Measurements from ENCODE around the gene BBLN.

The BBLN gene

DNA sequence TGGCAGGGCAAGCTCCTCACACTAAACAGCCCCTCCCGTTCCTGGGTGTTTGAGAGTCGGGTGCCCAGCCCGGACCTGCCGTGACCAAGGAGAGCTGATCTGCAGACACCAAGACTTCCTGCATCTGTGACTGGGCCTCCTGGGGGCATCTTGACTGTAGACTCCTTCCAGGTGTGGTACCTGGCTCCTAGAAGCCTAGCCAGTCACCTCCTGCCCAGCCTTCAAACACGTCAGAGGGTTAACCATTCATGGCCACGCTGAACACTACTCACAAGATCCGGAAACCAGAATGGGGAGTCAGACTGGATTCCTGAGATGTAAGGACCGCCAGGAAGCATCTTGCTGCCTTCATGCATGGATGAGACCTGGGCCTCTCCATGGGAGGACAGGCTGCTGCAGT lies 14.5 kb upstream of the BBLN start:
- no peak for DNase-seq (ENCODE audit: low read depth)

DNA sequence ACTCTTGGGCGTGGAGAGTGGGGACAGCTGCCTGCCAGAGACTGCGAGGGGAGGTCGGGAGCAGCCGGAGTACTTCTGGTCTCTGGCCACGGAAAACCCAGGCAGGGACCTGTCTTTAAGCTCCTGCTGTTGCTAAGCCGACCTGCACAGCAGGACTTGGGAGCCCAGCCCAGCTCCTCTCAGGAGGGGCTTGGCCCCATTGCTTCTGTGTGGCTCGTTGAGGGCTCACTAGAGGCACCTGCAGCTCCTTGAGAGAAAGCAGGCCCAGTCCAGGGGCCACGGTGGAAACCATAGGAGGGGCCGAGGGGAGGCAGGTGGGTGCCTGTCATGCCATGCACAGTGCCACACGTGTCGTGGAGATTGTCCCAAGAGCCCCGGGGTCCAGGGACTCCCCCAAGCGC lies 14.1 kb upstream of the BBLN start:
- DNase-seq (ENCODE audit: low read depth): no peak

DNA sequence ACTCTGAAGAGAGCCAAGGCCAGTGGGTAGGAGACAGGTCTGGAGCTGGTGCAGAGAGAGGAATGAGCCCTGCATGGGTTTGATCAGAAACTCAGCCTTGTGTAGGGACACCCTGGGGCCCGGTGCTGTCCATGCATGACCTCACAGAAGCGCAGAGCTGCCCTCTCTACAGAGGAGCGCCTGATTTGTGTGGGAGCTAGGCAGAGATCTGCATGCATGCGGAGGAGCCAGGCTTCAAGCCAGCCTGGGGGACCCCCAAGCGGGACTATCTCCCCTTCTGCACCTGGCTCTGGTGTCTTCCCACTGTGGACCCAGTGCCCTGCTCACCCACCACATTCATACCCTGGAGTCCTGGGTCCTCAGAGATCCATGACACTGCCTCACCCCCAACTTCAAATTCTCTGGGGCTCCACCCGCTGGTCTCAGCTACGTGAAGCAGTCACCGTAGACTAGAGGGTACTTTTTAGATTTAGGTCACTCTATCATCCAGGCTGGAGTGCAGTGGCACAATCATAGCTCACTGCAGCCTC lies 13.4 kb upstream of the BBLN start:
- no peak for DNase-seq (ENCODE audit: low read depth)

DNA sequence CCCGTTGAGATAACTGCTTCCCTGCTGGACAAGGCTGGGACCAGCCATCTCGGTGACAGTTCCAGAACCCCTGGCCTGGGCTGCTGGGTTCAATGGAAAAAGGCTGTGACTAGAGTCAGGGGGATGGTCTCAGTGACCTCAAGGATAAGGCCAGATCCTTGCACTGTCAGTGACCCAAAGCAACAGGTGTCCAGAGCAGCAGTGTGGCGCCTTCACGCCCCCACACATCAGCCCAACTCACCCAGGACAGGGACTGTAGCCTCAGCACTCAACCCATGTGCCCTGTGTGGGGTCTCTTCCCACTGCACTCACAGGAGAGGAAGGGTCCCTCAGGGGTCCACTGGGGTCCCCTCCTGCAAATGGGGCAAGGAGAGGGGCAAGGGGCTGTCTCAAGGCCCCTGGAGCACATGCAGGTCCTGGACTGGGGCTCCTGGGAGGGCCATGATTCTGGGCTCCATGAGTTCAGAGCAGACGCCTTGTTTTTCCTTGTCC lies 11.5 kb upstream of the BBLN start:
- DNase-seq (ENCODE audit: low read depth): no peak

DNA sequence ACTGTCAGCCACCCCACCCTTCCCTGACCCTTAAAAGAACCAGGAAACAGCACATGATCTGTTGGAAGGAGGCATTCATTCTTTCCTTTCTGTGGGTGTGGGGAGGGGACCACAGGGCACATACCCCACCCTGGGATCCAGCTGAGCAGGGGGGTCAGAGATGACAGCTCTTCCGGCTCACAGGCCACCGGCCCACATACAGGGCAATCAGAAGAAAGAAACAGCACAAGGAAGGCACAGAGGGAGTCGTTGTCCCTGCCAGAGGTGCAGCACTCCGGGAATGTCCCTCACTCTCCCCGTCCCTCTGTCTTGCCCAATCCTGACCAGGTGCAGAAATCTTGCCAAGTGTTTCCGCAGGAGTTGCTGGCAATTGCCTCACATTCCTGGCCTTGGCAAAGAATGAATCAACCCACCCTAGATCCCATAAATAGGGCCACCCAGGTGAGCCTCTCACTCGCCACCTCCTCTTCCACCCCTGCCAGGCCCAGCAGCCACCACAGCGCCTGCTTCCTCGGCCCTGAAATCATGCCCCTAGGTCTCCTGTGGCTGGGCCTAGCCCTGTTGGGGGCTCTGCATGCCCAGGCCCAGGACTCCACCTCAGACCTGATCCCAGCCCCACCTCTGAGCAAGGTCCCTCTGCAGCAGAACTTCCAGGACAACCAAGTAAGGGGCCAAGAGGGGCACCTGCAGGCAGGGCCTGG lies 10.9 kb upstream of the BBLN start, which contains the start of gene LCN2:
LCN2 (plus strand) TSS at position 453 of the 701 bp plus-strand sequence; CDS start at position 526, 73 bp downstream.
- no peak for DNase-seq (ENCODE audit: low read depth)

DNA sequence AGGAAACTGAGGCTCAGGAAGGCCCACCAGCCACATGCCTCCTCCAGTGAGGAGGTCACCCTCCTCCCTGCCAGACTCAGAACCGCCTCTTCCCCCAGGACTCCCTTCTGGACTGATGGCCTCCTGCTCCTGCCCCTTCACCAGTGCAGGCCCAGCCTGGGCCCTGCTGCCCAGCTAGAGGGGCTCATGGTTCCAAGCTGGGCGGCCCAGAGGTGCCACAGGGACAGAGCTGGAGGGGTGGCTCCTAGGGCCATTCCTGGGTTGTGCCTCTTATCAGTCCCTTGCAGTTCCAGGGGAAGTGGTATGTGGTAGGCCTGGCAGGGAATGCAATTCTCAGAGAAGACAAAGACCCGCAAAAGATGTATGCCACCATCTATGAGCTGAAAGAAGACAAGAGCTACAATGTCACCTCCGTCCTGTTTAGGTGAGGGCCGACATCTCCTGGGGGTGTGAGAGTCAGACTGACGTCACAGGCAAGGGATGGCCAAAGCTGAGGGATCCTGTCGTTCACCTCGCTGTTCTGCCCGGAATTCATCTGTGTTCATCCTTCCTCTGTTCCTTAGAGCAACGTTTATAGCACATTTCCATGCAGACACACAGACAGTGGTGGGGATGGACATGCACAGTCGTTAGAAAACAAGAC lies 10.0 kb upstream of the BBLN start:
- DNase-seq (ENCODE audit: low read depth): no peak

DNA sequence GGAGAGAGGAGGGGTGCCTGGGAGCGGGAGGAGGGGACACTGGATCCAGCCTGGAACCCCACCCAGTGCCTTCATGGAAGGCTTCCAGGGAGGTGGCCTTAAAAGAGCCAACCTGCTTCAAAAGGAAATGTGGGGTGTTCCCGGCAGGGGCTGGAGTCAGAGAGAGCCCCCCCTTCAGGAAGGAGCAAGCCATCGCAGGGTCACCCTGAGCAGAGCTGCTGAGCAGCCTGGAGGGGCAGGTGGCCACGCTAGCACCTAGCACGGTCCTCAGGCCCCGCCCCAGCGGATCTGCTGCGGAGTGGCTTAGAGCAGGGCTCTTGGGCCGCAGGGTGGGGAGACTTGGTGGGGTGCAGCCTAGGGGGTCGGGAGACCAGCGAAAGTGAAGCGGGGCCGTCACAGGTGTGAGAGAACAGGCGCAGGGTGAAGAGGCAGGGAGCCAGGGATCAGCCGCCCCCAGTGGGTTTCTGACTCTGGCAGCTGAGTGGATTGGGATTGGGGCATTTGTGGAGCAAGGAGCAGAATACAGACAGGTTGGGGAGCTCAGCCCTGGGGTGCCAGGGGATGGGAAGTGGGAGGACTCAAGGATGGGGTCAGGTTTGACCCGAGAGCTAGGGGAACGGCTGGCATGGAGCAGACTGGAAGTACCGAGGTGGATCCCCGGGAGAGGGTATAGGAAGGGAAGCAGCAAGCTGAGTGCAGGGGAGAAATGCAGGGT lies 9.3 kb upstream of the BBLN start:
- no peak for DNase-seq (ENCODE audit: low read depth)

DNA sequence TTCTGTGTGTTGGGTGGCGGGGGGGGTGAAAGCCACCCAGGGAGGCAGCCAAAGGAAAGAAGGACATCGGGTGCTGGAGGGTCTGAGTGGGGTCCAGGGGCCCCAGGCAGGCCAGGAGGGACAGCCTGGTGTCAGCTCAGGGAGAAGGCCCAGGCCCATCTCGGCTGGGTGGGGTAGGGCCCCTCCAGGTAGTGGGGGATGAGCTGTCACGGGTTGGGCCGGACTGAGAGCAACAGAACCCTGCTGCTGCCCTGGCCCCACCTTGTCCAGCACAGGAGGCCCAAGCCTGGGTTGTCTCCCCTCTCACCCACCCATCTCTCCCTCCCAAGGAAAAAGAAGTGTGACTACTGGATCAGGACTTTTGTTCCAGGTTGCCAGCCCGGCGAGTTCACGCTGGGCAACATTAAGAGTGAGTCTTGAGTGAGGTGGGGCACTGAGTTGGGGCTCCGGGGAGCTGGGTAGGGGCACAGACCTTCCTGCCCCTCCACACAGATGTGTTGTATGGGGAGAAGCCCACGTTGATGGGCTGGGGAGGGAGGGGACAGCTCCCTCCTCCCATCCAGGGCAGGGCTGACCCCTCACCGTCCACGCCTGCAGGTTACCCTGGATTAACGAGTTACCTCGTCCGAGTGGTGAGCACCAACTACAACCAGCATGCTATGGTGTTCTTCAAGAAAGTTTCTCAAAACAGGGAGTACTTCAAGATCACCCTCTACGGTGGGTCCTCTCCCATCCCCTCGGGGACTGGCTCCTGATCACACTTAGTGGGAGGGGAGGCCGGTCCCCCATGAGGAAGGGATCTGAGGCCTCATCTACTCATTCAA lies 8.5 kb upstream of the BBLN start:
- DNase-seq (ENCODE audit: low read depth): no peak

DNA sequence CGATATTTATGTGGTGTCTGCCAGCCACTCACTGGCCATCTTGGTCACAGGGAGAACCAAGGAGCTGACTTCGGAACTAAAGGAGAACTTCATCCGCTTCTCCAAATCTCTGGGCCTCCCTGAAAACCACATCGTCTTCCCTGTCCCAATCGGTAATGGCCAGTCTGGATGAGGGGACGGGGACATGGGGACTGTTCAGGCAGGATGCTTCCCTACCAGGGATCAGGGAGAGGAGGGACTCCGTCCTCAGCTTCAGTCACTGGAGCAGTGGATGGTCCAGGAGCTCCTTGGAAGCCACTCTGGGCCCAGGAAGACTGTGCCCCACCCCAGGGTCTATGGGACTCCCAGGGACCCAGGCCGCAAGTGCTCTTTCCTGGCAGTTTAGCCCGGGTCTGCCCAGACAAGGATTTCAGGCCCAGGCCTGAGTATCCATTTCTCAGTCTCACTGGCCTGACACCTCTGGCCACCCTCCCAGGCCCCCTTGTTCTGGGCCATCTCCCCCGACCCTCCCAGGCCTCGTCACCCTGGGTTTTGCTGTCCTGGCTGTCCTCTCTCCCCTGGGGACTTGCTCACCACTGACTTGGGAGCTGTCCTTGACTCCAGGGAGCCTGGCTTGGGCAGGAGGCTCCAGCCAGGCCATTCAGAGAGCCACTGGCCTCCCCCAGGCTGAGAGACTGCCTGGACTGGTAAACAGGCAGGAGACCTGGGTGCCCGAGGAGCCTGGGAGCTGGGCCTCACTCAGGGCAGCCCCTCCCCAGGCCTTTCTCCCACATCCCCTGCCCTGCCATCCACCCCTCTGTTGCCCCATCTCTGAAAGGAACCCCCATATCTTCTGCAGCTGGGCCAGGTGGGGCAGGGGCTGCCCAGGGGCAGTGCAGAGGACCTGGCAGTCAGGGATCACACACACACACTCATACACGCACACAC lies 7.7 kb upstream of the BBLN start:
- no peak for DNase-seq (ENCODE audit: low read depth)

DNA sequence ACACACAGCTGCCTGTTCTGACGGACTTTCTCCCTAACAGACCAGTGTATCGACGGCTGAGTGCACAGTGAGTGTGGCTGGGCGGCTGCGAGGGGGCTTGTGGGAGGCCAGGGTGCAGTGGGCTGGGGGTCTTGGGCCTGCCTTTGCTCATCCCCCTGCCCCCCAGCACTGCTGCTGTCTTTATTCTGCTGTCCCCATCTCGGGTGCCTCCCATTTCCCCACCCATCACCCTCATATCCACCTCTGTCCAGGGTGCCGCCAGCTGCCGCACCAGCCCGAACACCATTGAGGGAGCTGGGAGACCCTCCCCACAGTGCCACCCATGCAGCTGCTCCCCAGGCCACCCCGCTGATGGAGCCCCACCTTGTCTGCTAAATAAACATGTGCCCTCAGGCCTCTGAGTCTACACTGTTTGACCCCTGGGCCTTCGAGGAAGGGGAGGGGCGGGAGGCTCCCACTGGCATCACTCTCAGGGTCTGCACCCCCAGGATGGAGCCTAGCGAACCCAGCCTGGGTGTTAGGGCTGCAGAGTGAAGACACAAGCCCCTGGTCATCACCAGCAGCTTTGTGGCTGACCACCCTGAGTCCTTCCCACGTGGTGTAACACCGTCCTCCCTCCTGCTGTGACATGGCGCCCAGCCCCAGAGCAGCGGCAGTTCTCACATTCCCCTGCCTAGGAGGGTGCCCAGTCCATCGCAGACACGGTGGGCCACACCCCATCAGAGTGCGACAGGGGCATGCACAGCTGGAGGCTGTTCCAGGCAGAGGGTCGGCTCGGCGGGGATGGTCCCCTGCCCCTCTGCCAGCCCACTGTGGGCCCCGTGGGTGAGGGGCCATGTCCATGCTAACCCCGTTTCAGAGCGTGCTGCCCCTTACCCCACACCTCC lies 6.8 kb upstream of the BBLN start:
- no peak for DNase-seq (ENCODE audit: low read depth)

DNA sequence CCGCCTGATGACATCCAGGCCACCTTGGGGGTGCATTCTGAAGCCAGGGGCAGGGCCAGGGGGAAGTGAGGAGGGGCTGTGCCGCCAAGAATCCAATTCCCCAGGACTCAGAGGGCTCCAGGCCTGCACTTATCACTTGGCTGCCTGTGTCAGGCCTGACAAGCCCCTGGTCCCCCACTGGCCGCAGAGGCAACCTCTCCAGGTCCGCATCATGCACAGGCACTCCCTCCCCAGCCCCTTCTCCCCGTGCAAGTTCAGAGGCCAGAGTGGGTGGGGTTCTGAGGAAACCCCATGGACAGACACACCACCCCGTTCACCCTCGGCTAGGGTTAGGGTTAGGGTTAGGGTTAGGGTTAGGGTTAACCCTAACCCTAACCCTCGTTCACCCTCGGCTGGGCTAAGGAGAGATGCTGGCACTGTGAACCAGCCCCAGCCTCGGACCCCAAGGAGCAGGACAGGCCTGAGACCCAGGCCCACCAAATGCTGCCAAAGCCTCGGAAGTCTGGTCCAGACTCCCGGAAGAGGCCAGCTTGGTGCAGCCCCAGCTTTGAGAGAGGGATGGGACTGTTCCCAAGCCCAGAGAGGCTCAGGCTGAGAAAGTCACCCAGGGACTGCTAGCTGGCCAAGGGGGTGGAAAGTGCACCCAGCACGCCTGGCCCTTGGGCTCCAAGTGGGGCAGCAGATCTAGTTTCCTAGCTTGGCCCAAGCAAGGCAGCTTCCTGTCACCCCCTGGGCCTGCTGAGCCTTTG lies 5.9 kb upstream of the BBLN start:
- no peak for DNase-seq (ENCODE audit: low read depth)

DNA sequence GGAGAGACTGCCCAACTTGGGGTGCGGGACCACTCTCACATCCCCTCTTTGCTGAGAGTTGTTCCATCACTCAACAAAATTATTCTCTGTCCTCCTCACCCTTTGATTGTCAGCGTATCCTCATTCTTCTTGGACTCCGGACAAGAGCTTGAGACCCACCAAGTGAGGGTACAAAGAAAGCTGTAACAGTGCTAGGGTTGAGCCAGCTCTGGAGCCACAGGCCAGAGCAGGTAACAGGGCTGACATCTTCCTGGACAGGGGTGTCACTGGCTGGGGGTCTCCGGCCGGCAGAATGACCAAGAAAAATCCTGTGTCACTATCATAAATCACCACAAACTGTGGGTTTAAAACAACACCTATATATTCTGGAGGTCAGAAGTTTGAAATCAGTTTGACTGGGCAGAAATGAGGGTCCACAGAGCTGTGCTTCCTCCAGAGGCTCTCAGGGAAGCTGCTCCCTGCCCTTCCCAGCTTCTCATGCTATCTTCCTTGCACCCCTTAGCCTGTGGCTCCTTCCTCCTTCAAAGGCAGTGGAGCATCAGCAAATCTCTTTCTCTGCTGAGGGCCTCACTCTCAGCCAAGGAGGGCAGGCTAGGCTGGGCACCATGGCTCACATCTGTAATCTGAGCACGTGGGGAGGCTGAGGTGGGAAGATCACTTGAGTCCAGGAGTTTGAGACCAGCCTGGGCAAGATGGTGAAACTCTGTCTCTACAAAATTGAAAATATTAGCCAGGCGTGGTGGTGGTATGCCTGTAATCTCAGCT lies 4.1 kb upstream of the BBLN start:
- no peak for DNase-seq (ENCODE audit: low read depth)

DNA sequence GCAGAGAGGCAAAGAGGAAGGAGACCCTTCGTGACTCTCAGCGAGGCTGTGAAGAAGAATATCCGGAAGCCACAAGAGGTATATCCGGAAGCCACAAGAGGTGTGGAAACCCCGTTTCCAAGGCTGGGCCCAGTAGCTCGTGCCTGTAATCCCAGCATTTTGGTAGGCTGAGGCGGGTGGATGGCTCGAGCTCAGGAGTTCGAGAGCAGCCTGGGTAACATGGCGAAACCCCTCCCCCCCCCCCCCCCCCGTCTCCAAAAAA lies 612 bp upstream of the BBLN start:
- DNase-seq (ENCODE audit: low read depth): no peak

DNA sequence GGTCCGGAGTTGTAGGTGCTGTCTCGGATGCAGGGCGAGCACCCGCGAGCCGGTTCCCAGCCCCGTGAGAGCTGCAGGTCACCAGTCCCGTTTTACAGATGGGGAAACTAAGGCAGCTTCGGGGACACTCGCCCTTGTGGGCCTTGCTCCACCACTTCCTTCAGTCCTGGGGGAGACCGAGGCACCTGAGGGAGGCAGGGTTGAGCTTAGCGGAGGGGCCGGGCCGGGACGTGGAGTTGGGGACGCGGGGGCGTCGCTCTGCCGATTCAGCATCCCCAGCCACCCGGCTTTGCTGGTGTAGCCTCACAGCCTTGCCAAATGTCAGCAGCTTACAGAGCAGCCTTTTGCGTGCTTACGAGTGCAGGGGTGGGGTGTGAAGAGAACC lies 530 bp downstream of the BBLN start:
- DNase-seq (ENCODE audit: low read depth): no peak

DNA sequence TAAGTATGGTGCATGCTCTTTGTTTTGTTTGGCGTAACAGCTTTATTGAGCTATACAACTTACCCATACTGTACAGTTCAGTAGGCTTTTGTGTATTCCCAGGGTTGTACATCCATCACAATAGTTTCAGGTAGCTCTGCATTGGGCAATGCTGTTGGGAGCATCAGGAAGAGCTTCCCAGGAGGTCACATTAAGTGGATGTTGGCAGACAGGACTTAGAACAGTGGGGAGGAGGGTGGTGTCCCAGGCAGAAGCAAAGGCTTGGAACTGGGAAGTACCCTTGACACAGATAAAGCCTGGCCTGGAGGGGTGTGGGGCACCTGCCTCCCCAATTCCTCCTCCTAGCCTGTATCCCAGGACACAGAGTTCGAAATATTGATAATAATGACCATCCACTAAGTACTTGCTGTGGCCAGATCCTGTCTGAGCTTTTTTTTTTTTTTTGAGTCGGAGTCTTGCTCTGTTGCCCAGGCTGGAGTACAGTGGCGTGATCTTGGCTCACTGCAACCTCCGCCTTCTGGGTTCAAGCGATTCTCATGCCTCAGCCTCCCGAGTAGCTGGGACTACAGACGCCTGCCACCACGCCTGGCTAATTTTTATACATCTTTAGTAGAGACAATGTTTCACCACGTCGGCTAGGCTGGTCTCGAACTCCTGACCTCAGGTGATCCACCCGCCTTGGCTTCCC lies 1.3 kb downstream of the BBLN start:
- DNase-seq (ENCODE audit: low read depth): no peak

DNA sequence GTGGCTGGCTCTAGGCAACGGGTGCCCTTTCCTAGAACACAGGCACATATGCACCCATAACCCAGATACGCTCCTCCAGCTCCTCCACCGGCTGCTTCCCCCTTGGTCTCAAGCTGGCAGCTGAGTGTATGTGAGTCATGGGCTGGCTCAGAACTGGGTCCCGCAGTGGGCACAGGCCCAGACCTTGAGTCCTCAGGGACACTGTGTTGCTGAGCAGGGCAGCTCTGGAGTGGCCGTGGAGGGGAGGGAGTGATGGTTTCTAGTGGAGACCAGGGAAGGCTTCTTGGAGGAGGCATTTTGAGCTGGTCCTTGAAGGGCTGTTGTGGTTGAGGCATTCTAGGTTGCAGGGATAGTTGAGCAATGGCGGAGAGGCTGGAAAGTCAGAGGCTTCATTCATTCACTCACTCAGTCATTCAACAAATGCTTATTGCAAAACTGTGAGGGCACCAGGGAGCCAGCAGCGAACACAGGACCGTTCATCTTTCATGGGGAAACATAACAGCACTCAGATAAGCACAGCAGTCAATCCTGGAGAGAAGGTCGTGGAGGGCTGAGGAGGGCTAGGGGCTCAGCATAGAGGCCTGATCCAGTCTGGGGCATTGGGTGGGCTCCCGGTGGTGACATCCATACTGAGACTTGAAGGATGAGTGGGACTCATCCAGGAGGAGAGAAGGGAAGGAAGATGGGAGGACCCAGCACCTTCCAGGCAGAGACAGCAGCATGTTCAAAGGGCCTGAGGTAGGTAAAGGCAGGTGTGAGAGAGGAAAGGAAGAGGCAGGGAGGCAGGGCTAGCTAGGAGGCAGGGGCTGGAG lies 2.4 kb downstream of the BBLN start:
- no peak for DNase-seq (ENCODE audit: low read depth)

DNA sequence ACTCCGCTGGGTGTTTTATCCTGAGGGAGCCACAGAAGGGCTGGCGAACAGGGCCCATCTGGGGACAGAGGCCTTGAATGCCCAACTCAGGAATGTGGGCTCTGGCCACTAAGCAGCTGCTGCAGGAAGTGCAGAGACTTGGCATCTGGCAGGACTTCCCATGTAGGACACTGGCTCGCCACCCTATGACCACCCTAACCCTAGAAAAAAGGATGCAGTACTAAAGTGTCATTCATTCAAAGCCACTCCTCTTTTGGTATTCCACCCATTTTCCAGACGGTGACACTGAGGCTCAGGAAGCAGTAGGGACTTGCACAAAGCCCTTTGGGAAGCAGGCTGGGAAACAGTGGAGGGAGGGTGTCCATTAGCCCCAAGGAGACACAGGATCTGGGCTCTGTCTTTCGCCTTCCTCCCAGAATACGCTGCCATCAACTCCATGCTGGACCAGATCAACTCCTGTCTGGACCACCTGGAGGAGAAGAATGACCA lies 3.0 kb downstream of the BBLN start:
- no peak for DNase-seq (ENCODE audit: low read depth)
